WTC11 (cell line): ENCODE measurements around the gene SHTN1. TPM values are rescaled to one million over a fixed set of nuclear protein-coding genes. Genes with fewer than 3 reads are reported as not detected.

Source experiments
- ATAC-seq: fragments of 200-7000 bp; cut with Tn5 transposase; 2 replicates; pipeline ENCODE4 v1.10.0; 2021; ENCODE audit warnings: mild to moderate bottlenecking, moderate library complexity
- CTCF ChIA-PET: fragments of 300-600 bp; sonication (Branson Sonifier 250); formaldehyde crosslinking; loops from one replicate; lab custom pipeline; 2021; ENCODE audit warnings: antibody characterized with exemption; lab: Charles Lee
- POLR2A ChIA-PET: fragments of 350-600 bp; sonication (Branson Sonifier 250); formaldehyde crosslinking; loops from one replicate; lab custom pipeline; 2021; ENCODE audit warnings: antibody characterized with exemption; lab: Charles Lee
- DNase-seq: peaks from one replicate; pipeline ENCODE4 v3.0.0; 2021; ENCODE audit warnings: low spot score
- H3K27ac Mint-ChIP-seq: 2 replicates; pipeline ENCODE4 v1.8.0; 2021; ENCODE audit warnings: mixed read lengths
- H3K27me3 Mint-ChIP-seq: 2 replicates; pipeline ENCODE4 v1.8.0; 2021; ENCODE audit warnings: low read depth, mild to moderate bottlenecking, moderate library complexity, mixed read lengths
- H3K36me3 Mint-ChIP-seq: 2 replicates; pipeline ENCODE4 v1.8.0; 2021; ENCODE audit warnings: mixed read lengths
- H3K4me1 Mint-ChIP-seq: 2 replicates; pipeline ENCODE4 v1.8.0; 2022; ENCODE audit warnings: mixed read lengths
- H3K4me3 Mint-ChIP-seq: 2 replicates; pipeline ENCODE4 v1.8.0; 2021; ENCODE audit warnings: mild to moderate bottlenecking, moderate library complexity, mixed read lengths
- H3K9me3 Mint-ChIP-seq: 2 replicates; pipeline ENCODE4 v1.8.0; 2021; ENCODE audit warnings: mixed read lengths
- AR ChIP-seq: fragments of 250-450 bp; sonication (Bioruptor Pico); IDR thresholded peaks from 2 replicates; pipeline ENCODE4 v1.9.0; 2021; ENCODE audit warnings: mild to moderate bottlenecking
- CREB1 ChIP-seq: sonication (generic); formaldehyde crosslinking; IDR thresholded peaks from 2 replicates; pipeline ENCODE4 v1.8.0; 2023; ENCODE audit warnings: mild to moderate bottlenecking, missing genetic modification reagents
- ELF4 ChIP-seq: sonication (generic); formaldehyde crosslinking; IDR thresholded peaks from 2 replicates; pipeline ENCODE4 v1.8.1; 2022; ENCODE audit warnings: low read depth, mild to moderate bottlenecking, moderate library complexity, missing genetic modification reagents
- ERG ChIP-seq: fragments of 250-450 bp; sonication (Bioruptor Pico); IDR thresholded peaks from 2 replicates; pipeline ENCODE4 v1.8.0; 2021; ENCODE audit warnings: mild to moderate bottlenecking
- ESRRA ChIP-seq: sonication (generic); formaldehyde crosslinking; IDR thresholded peaks from 2 replicates; pipeline ENCODE4 v1.8.1; 2022; ENCODE audit warnings: mild to moderate bottlenecking, missing genetic modification reagents, borderline replicate concordance
- HMGXB4 ChIP-seq: sonication (generic); formaldehyde crosslinking; IDR thresholded peaks from 2 replicates; pipeline ENCODE4 v1.8.1; 2023; ENCODE audit warnings: mild to moderate bottlenecking, moderate library complexity, missing genetic modification reagents
- NR2C2 ChIP-seq: sonication (generic); formaldehyde crosslinking; IDR thresholded peaks from 2 replicates; pipeline ENCODE4 v1.8.0; 2022; ENCODE audit warnings: mild to moderate bottlenecking, missing genetic modification reagents
- RORB ChIP-seq: fragments of 250-450 bp; sonication (Bioruptor Pico); IDR thresholded peaks from 2 replicates; pipeline ENCODE4 v1.9.0; 2021; ENCODE audit warnings: mild to moderate bottlenecking
- SP1 ChIP-seq: sonication (generic); formaldehyde crosslinking; conservative IDR thresholded peaks from 2 replicates; pipeline ENCODE4 v1.8.1; 2022; ENCODE audit warnings: missing genetic modification reagents
- TP53 ChIP-seq: sonication (generic); formaldehyde crosslinking; IDR thresholded peaks from 2 replicates; pipeline ENCODE4 v1.8.1; 2023; ENCODE audit warnings: mild to moderate bottlenecking, missing genetic modification reagents
- ZBTB21 ChIP-seq: sonication (generic); formaldehyde crosslinking; IDR thresholded peaks from 2 replicates; pipeline ENCODE4 v1.8.1; 2023; ENCODE audit warnings: mild to moderate bottlenecking, missing genetic modification reagents, borderline replicate concordance
- ZBTB43 ChIP-seq: sonication (generic); formaldehyde crosslinking; IDR thresholded peaks from 2 replicates; pipeline ENCODE4 v1.8.1; 2023; ENCODE audit warnings: mild to moderate bottlenecking, missing genetic modification reagents
- total RNA-seq: library from RNA; stranded (reverse); gene quantifications from 3 replicates; pipeline ENCODE4 v1.2.3, GENCODE V29; 2021
- TF ChIP-seq, protein P1 (sequence below): fragments of 250-450 bp; sonication (Bioruptor Pico); IDR thresholded peaks from 2 replicates; pipeline ENCODE4 v1.9.0; 2021; ENCODE audit warnings: mild to moderate bottlenecking, borderline replicate concordance
- TF ChIP-seq, protein P2 (sequence below): sonication (generic); formaldehyde crosslinking; IDR thresholded peaks from 2 replicates; pipeline ENCODE4 v1.8.1; 2022; ENCODE audit warnings: mild to moderate bottlenecking, moderate library complexity, missing genetic modification reagents
- TF ChIP-seq, protein P3 (sequence below): sonication (generic); formaldehyde crosslinking; IDR thresholded peaks from 2 replicates; pipeline ENCODE4 v1.8.1; 2023; ENCODE audit warnings: mild to moderate bottlenecking, missing genetic modification reagents, moderate library complexity
- TF ChIP-seq, protein P4 (sequence below): sonication (generic); formaldehyde crosslinking; IDR thresholded peaks from 2 replicates; pipeline ENCODE4 v1.8.0; 2023; ENCODE audit warnings: missing genetic modification reagents, mild to moderate bottlenecking, borderline replicate concordance

Gene SHTN1
- total RNA-seq, 1 experiment from 2014 or later: 11.0 TPM

DNA sequence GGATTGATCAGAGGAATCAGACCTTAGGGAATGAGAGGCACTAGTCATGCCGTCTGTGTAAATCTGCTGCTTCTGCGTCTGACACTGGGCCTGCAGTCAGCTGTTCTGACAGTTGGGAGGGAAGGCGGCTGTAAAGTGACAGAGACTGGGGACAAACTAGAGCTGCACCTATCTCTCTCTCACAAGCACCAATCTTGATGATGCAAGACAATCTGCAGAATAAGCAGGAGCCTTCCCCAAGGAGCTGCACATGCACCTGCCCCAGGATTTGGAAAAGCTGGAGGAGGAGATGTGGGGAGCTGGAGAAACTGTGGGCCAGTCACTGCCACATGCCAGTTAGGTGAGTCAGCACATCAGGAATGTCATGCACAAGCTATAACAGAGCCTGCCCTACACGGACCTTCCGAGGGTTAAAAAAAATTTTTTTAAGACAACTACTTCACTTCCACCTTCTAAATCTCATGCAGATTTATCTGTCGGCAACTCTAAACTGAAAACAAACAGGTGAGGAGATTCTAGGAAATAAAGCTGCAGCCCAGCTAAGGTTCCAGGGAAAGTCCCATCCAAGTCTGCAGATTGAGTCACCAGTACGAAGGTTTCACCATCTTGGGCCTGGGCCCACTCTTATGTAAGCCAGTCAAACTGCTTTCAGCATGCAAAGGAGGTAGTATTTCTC, 116.5 kb downstream of the SHTN1 start (continued):
- TF ChIP-seq, protein P1, sequence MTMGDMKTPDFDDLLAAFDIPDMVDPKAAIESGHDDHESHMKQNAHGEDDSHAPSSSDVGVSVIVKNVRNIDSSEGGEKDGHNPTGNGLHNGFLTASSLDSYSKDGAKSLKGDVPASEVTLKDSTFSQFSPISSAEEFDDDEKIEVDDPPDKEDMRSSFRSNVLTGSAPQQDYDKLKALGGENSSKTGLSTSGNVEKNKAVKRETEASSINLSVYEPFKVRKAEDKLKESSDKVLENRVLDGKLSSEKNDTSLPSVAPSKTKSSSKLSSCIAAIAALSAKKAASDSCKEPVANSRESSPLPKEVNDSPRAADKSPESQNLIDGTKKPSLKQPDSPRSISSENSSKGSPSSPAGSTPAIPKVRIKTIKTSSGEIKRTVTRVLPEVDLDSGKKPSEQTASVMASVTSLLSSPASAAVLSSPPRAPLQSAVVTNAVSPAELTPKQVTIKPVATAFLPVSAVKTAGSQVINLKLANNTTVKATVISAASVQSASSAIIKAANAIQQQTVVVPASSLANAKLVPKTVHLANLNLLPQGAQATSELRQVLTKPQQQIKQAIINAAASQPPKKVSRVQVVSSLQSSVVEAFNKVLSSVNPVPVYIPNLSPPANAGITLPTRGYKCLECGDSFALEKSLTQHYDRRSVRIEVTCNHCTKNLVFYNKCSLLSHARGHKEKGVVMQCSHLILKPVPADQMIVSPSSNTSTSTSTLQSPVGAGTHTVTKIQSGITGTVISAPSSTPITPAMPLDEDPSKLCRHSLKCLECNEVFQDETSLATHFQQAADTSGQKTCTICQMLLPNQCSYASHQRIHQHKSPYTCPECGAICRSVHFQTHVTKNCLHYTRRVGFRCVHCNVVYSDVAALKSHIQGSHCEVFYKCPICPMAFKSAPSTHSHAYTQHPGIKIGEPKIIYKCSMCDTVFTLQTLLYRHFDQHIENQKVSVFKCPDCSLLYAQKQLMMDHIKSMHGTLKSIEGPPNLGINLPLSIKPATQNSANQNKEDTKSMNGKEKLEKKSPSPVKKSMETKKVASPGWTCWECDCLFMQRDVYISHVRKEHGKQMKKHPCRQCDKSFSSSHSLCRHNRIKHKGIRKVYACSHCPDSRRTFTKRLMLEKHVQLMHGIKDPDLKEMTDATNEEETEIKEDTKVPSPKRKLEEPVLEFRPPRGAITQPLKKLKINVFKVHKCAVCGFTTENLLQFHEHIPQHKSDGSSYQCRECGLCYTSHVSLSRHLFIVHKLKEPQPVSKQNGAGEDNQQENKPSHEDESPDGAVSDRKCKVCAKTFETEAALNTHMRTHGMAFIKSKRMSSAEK: no peak
- no peak for TF ChIP-seq RORB (CRISPR knock-in tag)
- no peak for TF ChIP-seq ZBTB43 (CRISPR knock-in tag)
- TF ChIP-seq NR2C2: no peak
- TF ChIP-seq ZBTB21: no peak
- TF ChIP-seq TP53: no peak
- TF ChIP-seq SP1: no peak
- no peak for TF ChIP-seq ELF4 (CRISPR knock-in tag)
- TF ChIP-seq ERG (CRISPR knock-in tag): no peak
- TF ChIP-seq, protein P2, sequence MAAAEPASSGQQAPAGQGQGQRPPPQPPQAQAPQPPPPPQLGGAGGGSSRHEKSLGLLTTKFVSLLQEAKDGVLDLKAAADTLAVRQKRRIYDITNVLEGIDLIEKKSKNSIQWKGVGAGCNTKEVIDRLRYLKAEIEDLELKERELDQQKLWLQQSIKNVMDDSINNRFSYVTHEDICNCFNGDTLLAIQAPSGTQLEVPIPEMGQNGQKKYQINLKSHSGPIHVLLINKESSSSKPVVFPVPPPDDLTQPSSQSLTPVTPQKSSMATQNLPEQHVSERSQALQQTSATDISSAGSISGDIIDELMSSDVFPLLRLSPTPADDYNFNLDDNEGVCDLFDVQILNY (CRISPR knock-in tag): no peak

DNA sequence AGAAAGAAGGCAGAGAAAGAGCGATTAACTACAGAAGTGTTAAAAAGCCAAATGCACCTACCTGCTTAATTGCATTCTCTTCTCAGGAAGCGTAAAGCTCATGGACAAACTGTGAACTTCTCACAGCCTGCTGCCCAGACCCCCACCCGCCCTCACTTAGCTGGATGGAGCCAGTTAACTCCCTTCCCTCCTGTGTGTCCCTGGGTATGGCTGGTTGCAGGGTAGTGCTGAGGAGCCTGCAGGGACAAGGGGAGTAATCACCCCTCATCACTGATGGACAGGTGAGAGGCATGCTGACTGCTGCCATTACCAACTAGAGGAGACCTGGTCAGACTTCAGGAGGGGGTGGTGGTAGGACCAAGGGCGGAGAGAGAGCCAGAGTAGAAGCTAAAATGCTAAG, 118.2 kb downstream of the SHTN1 start:
- CTCF ChIA-PET: interaction anchor here (0.6 to 1.6 kb wide), 4 partner anchors 90 to 288 kb away, joined by 3 to 5 read pairs (median 4); no protein-coding TSS in a partner anchor
- DNase-seq (no peak), ATAC-seq (peak; percentile 81)
- Mint-ChIP-seq H3K27me3 (no peaks in the 10 kb centered on the region), H3K4me3 (no peak overlapping the region), H3K4me1 (peaks cover 27% of the 10 kb centered on the region), H3K27ac (no peak overlapping the region), H3K9me3 (no peaks in the 10 kb centered on the region), H3K36me3 (no peaks in the 10 kb centered on the region)
- POLR2A ChIA-PET: no interaction called here
- TF ChIP-seq, protein P3, sequence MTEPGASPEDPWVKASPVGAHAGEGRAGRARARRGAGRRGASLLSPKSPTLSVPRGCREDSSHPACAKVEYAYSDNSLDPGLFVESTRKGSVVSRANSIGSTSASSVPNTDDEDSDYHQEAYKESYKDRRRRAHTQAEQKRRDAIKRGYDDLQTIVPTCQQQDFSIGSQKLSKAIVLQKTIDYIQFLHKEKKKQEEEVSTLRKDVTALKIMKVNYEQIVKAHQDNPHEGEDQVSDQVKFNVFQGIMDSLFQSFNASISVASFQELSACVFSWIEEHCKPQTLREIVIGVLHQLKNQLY (CRISPR knock-in tag): no peak
- no peak for TF ChIP-seq AR
- TF ChIP-seq, protein P4, sequence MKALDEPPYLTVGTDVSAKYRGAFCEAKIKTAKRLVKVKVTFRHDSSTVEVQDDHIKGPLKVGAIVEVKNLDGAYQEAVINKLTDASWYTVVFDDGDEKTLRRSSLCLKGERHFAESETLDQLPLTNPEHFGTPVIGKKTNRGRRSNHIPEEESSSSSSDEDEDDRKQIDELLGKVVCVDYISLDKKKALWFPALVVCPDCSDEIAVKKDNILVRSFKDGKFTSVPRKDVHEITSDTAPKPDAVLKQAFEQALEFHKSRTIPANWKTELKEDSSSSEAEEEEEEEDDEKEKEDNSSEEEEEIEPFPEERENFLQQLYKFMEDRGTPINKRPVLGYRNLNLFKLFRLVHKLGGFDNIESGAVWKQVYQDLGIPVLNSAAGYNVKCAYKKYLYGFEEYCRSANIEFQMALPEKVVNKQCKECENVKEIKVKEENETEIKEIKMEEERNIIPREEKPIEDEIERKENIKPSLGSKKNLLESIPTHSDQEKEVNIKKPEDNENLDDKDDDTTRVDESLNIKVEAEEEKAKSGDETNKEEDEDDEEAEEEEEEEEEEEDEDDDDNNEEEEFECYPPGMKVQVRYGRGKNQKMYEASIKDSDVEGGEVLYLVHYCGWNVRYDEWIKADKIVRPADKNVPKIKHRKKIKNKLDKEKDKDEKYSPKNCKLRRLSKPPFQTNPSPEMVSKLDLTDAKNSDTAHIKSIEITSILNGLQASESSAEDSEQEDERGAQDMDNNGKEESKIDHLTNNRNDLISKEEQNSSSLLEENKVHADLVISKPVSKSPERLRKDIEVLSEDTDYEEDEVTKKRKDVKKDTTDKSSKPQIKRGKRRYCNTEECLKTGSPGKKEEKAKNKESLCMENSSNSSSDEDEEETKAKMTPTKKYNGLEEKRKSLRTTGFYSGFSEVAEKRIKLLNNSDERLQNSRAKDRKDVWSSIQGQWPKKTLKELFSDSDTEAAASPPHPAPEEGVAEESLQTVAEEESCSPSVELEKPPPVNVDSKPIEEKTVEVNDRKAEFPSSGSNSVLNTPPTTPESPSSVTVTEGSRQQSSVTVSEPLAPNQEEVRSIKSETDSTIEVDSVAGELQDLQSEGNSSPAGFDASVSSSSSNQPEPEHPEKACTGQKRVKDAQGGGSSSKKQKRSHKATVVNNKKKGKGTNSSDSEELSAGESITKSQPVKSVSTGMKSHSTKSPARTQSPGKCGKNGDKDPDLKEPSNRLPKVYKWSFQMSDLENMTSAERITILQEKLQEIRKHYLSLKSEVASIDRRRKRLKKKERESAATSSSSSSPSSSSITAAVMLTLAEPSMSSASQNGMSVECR (CRISPR knock-in tag): no peak
- TF ChIP-seq HMGXB4 (CRISPR knock-in tag): no peak
- TF ChIP-seq, protein P2 (CRISPR knock-in tag): no peak
- no peak for TF ChIP-seq CREB1 (CRISPR knock-in tag)
- no peak for TF ChIP-seq RORB (CRISPR knock-in tag)
- TF ChIP-seq ESRRA (CRISPR knock-in tag): no peak
